GM23338 (cell line): Measurements from ENCODE around the gene BID. TPM values are rescaled to one million over a fixed set of nuclear protein-coding genes. Genes with fewer than 3 reads are reported as not detected.

Source experiments
- CREB1 ChIP-seq: fragments of 250-450 bp; sonication (Bioruptor Pico); IDR thresholded peaks from 2 replicates; pipeline ENCODE4 v1.5.0; 2020; ENCODE audit warnings: low read depth, mild to moderate bottlenecking, moderate library complexity
- ETS1 ChIP-seq: IDR thresholded peaks from 2 replicates; pipeline ENCODE4 v1.6.1; 2016; ENCODE audit warnings: antibody characterized with exemption
- EZH2phosphoT487 ChIP-seq: fragments of 200-600 bp; sonication (generic); IDR thresholded peaks from one replicate; pipeline ENCODE4 v1.8.1; 2018; ENCODE audit warnings: antibody characterized with exemption; ENCODE audit not compliant: unreplicated experiment
- POLR2AphosphoS5 ChIP-seq: IDR thresholded peaks from 2 replicates; pipeline ENCODE4 v1.6.1; 2016; ENCODE audit warnings: antibody characterized with exemption, low read depth
- REST ChIP-seq: IDR thresholded peaks from one replicate; pipeline ENCODE4 v1.6.1; 2018; ENCODE audit warnings: antibody characterized with exemption; ENCODE audit not compliant: unreplicated experiment
- STAT1 ChIP-seq: IDR thresholded peaks from one replicate; pipeline ENCODE4 v1.6.1; 2016; ENCODE audit warnings: antibody characterized with exemption; ENCODE audit not compliant: unreplicated experiment
- ZNF462 ChIP-seq: fragments of 250-450 bp; sonication (Bioruptor Pico); IDR thresholded peaks from 2 replicates; pipeline ENCODE4 v1.5.0; 2020; ENCODE audit warnings: mild to moderate bottlenecking, moderate library complexity
- polyA plus RNA-seq: library from polyadenylated mRNA; unstranded; fragments of >200 nt; fragmentation: Nextera tagmentation; extraction: Ambion mirVana; gene quantifications from 2 replicates; pipeline ENCODE4 v1.2.1, GENCODE V29; 2016
- total RNA-seq: library from RNA; depleted of rRNA; stranded (reverse); fragments of >200 nt; shearing (Covaris generic); gene quantifications from 2 replicates; pipeline ENCODE4 v1.2.3, GENCODE V29; 2014

BID gene
- total and polyA plus RNA-seq, 2 experiments from 2014 or later = 65.1 to 125 TPM

GRCh38 chr22:17694752-17695151, 79.5 kb downstream of the BID start (continued):
- TF ChIP-seq ZNF462 (CRISPR knock-in tag) = no peak
- TF ChIP-seq ETS1 = no peak
- no peak for TF ChIP-seq EZH2phosphoT487
- no peak for TF ChIP-seq CREB1
- TF ChIP-seq POLR2AphosphoS5 = no peak
- TF ChIP-seq REST = no peak
- no peak for TF ChIP-seq STAT1
